GM21447 (cell line): Measurements from ENCODE around the gene DNAH7.

Source experiments
- ATAC-seq: cut with Tn5 transposase; IDR thresholded peaks from one replicate; pipeline ENCODE4 v1.9.1; 2021; ENCODE audit not compliant: unreplicated experiment

DNAH7 gene

GRCh38 chr2:196079052-196079451, 10.4 kb upstream of the DNAH7 start:
- no peak for ATAC-seq

- ATAC-seq: no peak
These were observed 9.2 kb upstream of the DNAH7 start for GRCh38 chr2:196077821-196078220.

GRCh38 chr2:196076778-196077568, 8.3 kb upstream of the DNAH7 start:
- ATAC-seq: no peak

- ATAC-seq: no peak
These were observed 6.6 kb upstream of the DNAH7 start for GRCh38 chr2:196075196-196075595.

GRCh38 chr2:196074631-196075030, 6.0 kb upstream of the DNAH7 start:
- no peak for ATAC-seq

GRCh38 chr2:196073521-196073920, 4.9 kb upstream of the DNAH7 start:
- ATAC-seq: no peak

- no peak for ATAC-seq
These were observed 1.6 kb downstream of the DNAH7 start for GRCh38 chr2:196067088-196067382.

- no peak for ATAC-seq
These were observed 2.1 kb downstream of the DNAH7 start for GRCh38 chr2:196066291-196067087.

GRCh38 chr2:196063773-196064172, 4.9 kb downstream of the DNAH7 start:
- ATAC-seq: no peak

- no peak for ATAC-seq
These were observed 9.1 kb downstream of the DNAH7 start for GRCh38 chr2:196059491-196059960.

- no peak for ATAC-seq
These were observed 14.0 kb downstream of the DNAH7 start for GRCh38 chr2:196054631-196055030.

- ATAC-seq: no peak
These were observed 22.3 kb downstream of the DNAH7 start for GRCh38 chr2:196046123-196046917.

- ATAC-seq: no peak
These were observed 26.9 kb downstream of the DNAH7 start for GRCh38 chr2:196041786-196042185.

- no peak for ATAC-seq
These were observed 28.4 kb downstream of the DNAH7 start for GRCh38 chr2:196040218-196040617.

- ATAC-seq: no peak
These were observed 32.2 kb downstream of the DNAH7 start for GRCh38 chr2:196036442-196036841.

GRCh38 chr2:196018037-196018436, 50.6 kb downstream of the DNAH7 start:
- no peak for ATAC-seq

- no peak for ATAC-seq
These were observed 56.3 kb downstream of the DNAH7 start for GRCh38 chr2:196012314-196012713.

GRCh38 chr2:196000551-196000950, 68.1 kb downstream of the DNAH7 start:
- no peak for ATAC-seq

GRCh38 chr2:195998070-195998469, 70.6 kb downstream of the DNAH7 start:
- ATAC-seq: no peak

- no peak for ATAC-seq
These were observed 73.1 kb downstream of the DNAH7 start for GRCh38 chr2:195995499-195995898.

GRCh38 chr2:195993623-195994022, 75.0 kb downstream of the DNAH7 start:
- no peak for ATAC-seq

GRCh38 chr2:195985741-195986140, 82.9 kb downstream of the DNAH7 start:
- no peak for ATAC-seq
